Breast epithelium (tissue), 3 donors: ENCODE measurements around the gene RNF146.

Source experiments
- POLR2AphosphoS5 ChIP-seq, 3 donors: sonication (generic); formaldehyde crosslinking; IDR thresholded peaks; one replicate each; pipeline ENCODE4 v1.6.1; 2017; ENCODE audit warnings: antibody characterized with exemption in 3 of 3
- TF ChIP-seq, protein P1 (sequence below), 3 donors: fragments of 450-650 bp; IDR thresholded peaks; one replicate each; pipeline ENCODE4 v1.5.1; 2016 to 2017; ENCODE audit warnings: antibody characterized with exemption in 3 of 3, mild to moderate bottlenecking in 3 of 3, moderate library complexity in 3 of 3

DNA sequence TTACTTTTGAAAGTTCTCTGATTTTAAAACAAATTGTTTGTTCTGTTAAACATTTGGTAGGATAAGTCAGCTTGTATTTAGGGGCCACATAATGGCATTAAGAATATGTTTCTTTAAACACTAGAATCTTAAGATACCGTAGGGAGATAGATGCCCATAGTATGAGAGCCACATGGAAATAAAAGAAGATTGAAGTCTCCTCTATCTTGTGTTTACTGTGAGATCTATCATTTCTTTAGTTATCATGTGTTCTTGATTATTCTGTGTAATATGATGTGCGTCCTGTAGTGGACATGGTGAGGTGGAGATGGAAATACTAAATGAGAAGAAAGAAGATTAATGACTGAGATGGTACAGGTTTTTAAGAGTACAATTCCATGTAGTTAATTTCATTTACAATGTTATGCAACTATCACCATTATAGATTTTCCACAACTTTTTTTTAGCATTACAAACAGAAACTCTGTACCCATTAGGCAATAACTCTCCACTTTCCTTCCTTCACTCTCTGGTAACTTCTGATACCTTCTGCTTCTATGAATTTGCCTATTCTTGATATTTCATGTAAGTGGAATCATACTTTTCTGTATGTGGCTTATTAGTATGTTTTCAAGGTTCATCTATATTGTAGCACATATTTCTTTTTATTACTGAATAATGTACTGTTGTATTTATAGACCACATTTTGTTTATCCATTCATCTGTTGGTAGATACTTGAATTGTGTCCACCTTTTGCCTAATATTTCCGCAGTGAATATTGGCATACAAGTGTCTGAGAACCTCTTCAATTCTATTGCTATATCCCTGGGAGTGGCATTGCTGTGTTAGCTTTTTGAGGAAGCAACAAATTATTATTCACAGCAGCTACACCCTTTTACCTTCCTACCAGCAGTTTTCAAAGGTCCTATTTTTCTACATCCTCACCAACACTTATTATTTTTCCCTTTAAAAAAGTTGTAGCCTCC lies 11.5 kb downstream of the RNF146 start:
- TF ChIP-seq, protein P1, sequence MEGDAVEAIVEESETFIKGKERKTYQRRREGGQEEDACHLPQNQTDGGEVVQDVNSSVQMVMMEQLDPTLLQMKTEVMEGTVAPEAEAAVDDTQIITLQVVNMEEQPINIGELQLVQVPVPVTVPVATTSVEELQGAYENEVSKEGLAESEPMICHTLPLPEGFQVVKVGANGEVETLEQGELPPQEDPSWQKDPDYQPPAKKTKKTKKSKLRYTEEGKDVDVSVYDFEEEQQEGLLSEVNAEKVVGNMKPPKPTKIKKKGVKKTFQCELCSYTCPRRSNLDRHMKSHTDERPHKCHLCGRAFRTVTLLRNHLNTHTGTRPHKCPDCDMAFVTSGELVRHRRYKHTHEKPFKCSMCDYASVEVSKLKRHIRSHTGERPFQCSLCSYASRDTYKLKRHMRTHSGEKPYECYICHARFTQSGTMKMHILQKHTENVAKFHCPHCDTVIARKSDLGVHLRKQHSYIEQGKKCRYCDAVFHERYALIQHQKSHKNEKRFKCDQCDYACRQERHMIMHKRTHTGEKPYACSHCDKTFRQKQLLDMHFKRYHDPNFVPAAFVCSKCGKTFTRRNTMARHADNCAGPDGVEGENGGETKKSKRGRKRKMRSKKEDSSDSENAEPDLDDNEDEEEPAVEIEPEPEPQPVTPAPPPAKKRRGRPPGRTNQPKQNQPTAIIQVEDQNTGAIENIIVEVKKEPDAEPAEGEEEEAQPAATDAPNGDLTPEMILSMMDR (IDR thresholded peaks at IDR 0.05) = no peak
- no peak for TF ChIP-seq POLR2AphosphoS5 (IDR thresholded peaks at IDR 0.05)
